ENCODE measurements around the gene SEPTIN8.

SEPTIN8 gene

DNA sequence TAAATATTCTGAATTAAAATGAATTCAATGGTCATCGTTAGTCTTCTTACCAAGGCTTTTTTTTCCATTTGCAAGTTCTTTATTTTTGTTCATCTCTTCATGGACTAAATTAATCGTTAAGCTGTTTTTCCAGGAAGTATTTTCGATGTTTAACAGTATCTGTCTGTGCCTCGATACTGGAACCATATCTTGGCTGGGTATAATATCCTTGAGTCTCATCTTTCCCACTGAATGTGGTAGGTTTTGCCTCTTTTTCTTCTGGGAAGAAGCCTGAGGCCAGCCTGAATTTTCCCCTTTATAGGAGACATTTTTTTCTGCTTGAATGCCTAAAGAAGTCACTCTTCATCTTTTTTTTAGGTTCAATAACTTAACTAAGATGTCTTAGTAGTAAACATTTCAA is 4.0 kb upstream of the SEPTIN8 start:
- no peak overlapping the region for H3K4me3 ChIP-seq (ENCODE audit: control insufficient read depth, low read depth, low read length)
- no peak for DNase-seq (ENCODE audit: low read depth)
- TF ChIP-seq, protein P1, sequence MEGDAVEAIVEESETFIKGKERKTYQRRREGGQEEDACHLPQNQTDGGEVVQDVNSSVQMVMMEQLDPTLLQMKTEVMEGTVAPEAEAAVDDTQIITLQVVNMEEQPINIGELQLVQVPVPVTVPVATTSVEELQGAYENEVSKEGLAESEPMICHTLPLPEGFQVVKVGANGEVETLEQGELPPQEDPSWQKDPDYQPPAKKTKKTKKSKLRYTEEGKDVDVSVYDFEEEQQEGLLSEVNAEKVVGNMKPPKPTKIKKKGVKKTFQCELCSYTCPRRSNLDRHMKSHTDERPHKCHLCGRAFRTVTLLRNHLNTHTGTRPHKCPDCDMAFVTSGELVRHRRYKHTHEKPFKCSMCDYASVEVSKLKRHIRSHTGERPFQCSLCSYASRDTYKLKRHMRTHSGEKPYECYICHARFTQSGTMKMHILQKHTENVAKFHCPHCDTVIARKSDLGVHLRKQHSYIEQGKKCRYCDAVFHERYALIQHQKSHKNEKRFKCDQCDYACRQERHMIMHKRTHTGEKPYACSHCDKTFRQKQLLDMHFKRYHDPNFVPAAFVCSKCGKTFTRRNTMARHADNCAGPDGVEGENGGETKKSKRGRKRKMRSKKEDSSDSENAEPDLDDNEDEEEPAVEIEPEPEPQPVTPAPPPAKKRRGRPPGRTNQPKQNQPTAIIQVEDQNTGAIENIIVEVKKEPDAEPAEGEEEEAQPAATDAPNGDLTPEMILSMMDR (conservative IDR thresholded peaks at IDR 0.05; ENCODE audit: control insufficient read depth, insufficient read depth, low read depth, low read length), result no peak

DNA sequence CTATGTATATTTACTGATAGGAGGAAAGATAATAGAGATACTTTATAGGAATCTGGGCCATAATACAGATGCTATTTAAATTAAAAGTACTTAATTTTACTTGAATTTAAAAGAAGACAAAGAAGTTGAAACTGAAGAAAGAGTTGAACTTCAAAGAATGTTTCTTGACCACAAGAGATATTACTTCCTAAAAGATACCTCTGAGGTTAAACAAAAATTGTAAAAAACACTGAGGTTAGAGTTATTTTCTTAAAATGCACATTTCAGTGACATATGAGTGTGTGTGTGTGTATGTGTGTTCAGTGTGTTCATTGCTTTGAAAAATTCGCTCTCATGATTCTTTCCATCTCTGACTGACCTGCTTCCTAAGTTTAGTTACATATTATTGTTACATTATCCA is 3.5 kb upstream of the SEPTIN8 start:
- no peak overlapping the region for H3K4me3 ChIP-seq (ENCODE audit: control insufficient read depth, low read depth, low read length)
- TF ChIP-seq, protein P1 (conservative IDR thresholded peaks at IDR 0.05; ENCODE audit: control insufficient read depth, insufficient read depth, low read depth, low read length), result no peak
- no peak for DNase-seq (ENCODE audit: low read depth)

DNA sequence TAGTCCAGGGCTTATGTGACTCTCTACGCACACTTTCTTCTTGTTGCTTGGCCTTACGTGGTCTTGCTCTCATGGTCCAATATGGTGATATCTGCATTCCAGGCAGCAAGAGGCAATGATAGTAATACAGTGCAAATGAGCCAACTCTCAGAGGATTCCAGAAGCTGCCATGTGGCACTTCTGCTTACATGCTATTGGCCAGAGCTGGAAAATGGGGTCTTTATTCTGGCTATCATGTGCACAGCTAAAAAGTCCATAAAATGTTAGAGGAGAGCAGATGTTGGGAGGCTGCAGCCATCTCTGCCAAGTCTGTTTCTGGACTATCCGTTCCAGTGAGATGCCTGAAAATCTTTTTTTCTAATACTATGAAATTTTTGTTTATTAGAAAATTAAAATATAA is 2.9 kb upstream of the SEPTIN8 start:
- TF ChIP-seq, protein P1 (conservative IDR thresholded peaks at IDR 0.05; ENCODE audit: control insufficient read depth, insufficient read depth, low read depth, low read length), result no peak
- DNase-seq (ENCODE audit: low read depth), result no peak
- no peak overlapping the region for H3K4me3 ChIP-seq (ENCODE audit: control insufficient read depth, low read depth, low read length)

DNA sequence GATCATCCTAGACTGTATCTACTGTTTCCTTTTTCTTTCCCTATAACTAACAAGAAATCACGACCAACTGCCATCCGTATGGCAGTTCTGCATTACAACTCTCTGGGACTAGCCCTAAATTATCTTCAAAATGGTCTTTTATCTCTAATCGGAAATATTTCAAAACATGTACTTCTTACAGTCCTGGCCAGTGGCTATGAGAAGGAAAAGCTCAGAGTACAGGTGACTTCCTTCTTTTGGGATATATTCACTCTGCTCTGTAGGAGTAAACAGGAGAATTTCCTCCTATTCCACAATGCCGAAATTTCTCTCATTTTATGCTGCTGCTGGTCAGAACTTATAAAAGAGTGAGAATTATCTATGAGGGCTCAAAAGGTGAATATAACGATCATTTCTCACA is 1.8 kb upstream of the SEPTIN8 start:
- no peak overlapping the region for H3K4me3 ChIP-seq (ENCODE audit: control insufficient read depth, low read depth, low read length)
- TF ChIP-seq, protein P1 (conservative IDR thresholded peaks at IDR 0.05; ENCODE audit: control insufficient read depth, insufficient read depth, low read depth, low read length), result no peak
- no peak for DNase-seq (ENCODE audit: low read depth)

DNA sequence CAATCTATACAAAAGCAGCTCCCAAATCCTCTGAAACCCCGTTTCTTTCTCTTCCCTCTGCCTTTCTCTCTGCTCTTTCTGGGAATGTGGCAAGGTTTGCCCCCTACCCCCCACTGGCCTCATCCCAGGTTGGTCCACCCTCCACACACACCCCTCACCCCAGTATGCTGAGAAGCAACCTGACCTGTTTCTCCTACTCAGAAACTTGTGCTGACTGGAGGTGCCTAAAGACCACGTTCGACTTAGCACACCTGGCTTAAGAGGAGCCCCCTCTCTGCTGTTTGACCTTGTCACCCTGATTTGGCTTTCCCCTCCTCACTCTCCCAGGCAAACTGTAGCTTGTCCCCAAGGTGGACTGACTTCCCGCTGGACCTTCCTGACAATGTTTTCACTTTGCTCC is 1.1 kb upstream of the SEPTIN8 start:
- DNase-seq (ENCODE audit: low read depth), result no peak
- TF ChIP-seq, protein P1 (conservative IDR thresholded peaks at IDR 0.05; ENCODE audit: control insufficient read depth, insufficient read depth, low read depth, low read length), result no peak
- peak overlapping the region; percentile 76 for H3K4me3 ChIP-seq (ENCODE audit: control insufficient read depth, low read depth, low read length)

DNA sequence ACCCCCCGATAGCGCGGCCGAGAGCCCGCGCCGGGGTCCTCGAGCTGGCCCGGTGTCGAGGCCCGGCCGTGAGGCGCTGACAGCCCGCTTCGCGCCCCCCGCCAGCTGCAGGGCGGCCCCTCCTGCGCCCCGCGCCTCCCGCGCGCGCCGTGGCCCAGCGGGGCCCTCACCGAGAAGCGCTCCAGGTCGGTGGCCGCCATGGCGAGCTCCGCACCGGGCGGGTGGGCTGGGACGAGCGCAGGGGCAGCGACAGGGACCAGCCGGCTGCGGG is 166 bp downstream of the SEPTIN8 start:
- H3K4me3 ChIP-seq (ENCODE audit: control insufficient read depth, low read depth, low read length), result peak overlapping the region; percentile 76
- TF ChIP-seq, protein P1 (conservative IDR thresholded peaks at IDR 0.05; ENCODE audit: control insufficient read depth, insufficient read depth, low read depth, low read length), result no peak
- DNase-seq (ENCODE audit: low read depth), result no peak

DNA sequence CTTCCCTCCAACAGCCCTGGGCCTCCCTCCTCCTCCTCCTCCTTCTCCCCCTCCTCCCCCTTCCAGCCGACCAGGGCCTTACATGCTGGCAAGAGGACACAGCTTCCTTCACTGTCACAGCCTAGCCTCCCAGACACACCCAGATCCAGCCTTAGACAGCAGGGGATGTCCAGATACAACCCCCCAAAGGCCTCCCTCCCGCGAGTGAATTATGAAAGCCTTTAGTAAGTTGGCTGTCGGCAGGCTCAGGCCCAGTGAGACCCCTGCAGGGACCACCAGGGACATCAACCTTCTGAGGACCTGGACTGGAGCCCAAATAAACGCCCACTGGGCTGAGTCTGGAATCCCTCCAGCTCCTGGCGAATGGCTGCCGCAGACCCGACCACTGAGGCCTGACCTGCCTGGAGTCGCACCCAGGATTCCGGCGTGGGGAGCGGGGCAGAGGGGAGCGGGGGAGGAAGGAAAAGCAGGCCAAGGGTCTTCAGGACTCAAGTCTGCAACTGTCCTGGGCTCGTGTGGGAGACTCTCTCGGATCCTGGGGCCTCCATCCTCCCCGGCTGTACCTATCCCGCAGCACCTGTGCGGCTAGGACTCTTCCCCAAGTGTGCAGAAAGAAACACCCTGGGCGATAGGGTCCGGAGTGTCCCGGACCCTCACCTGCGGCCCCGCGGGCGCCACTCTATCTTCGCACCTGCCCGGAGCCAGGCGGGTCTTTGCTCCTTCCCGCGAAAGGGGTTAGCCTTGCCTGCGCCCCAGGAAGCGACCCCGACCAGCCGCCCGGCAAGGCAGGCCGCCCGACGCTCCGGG is 705 bp downstream of the SEPTIN8 start:
- DNase-seq (ENCODE audit: low read depth), result no peak
- peak overlapping the region; percentile 76 for H3K4me3 ChIP-seq (ENCODE audit: control insufficient read depth, low read depth, low read length)
- TF ChIP-seq, protein P1 (conservative IDR thresholded peaks at IDR 0.05; ENCODE audit: control insufficient read depth, insufficient read depth, low read depth, low read length), result no peak
